Activated T-cell treated with anti-CD3 and anti-CD28 coated beads, Interleukin-2, amount 50 U/mL, for 48 hours (primary cell): ENCODE measurements around the gene GAB2.
"Not testable (repeated sequence)": the region's sequence is repeated elsewhere in the genome, so short reads cannot be mapped to it uniquely, and the experiment has no call there.

Experiments used
- DNase-seq, 2 experiments: peaks; one replicate each; pipeline ENCODE4 v3.0.0-alpha.2; 2020

GAB2 gene, protein sequence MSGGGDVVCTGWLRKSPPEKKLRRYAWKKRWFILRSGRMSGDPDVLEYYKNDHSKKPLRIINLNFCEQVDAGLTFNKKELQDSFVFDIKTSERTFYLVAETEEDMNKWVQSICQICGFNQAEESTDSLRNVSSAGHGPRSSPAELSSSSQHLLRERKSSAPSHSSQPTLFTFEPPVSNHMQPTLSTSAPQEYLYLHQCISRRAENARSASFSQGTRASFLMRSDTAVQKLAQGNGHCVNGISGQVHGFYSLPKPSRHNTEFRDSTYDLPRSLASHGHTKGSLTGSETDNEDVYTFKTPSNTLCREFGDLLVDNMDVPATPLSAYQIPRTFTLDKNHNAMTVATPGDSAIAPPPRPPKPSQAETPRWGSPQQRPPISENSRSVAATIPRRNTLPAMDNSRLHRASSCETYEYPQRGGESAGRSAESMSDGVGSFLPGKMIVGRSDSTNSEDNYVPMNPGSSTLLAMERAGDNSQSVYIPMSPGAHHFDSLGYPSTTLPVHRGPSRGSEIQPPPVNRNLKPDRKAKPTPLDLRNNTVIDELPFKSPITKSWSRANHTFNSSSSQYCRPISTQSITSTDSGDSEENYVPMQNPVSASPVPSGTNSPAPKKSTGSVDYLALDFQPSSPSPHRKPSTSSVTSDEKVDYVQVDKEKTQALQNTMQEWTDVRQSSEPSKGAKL

DNA sequence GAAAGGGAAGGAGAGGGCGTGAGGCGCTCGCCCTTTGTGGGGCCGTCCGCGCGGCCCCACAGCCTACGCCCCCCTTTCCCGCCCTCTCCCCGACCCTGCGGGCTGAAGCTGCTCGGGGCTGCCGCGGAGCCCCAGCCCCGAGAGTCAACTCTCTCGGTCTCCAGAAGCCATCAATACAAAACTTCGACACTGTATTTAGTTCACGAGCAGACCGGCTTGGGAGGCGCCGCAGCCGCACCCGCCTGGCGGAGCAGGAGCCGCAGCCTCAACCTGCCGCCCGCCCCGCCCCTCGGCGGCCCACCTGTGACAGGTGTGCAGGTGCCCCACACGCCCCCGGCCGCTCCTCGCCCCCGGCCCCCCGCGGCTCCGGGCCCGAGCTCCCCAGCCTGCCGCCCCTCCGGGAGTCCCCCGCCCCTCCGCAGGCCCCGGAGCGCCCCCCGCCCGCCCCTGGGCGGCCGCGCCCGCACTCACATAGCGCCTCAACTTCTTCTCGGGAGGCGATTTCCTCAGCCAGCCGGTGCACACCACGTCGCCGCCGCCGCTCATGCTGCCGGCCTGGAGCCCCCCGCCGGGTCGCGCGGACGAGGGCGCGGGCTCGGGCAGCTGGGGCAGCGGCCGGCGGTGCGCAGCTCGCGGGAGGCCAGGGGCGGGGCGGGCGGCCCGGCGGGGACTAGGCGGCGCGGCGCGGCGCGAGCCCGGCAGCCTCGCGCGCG lies at the start of gene GAB2:
Gene GAB2 (minus strand): TSS at position 646 of the 713 bp plus-strand sequence. CDS start 100 bp downstream, at position 546.
- no peak for DNase-seq

DNA sequence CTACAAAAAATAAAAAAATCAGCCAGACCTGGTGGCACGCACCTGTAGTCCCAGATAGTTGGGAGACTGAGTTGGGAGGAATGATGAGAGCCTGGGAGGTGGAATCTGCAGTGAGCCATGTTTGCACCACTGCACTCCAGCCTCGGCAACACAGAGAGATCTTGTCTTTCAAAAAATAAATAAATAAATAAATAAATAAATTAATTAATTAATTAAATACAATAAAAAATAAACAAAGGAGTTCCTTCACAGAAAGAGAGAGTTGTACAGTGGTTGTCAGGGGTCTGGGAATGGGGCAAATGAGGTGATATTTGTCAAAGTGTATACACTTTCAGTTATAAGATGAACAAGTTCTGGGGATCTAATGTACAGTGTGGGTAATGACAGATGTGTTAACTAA lies 49.8 kb upstream of the GAB2 start:
- no peak for DNase-seq

- peak; percentile 47 to 60 for DNase-seq
Measured at GRCh38 chr11:78465169-78465942, 47.7 kb upstream of the GAB2 start.

DNA sequence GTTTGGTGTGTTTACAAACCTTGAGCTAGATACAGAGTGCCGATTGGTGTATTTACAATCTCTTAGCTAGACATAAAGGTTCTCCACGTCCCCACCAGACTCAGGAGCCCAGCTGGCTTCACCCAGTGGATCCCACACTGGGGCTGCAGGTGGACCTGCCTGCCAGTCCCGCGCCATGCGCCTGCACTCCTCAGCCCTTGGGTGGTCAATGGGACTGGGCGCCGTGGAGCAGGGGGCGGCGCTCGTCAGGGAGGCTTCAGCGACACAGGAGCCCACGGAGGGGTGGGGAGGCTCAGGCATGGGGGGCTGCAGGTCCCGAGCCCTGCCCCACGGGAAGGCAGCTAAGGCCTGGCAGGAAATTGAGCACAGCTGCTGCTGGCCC lies 47.2 kb upstream of the GAB2 start:
- DNase-seq, result not testable (repeated sequence)

DNA sequence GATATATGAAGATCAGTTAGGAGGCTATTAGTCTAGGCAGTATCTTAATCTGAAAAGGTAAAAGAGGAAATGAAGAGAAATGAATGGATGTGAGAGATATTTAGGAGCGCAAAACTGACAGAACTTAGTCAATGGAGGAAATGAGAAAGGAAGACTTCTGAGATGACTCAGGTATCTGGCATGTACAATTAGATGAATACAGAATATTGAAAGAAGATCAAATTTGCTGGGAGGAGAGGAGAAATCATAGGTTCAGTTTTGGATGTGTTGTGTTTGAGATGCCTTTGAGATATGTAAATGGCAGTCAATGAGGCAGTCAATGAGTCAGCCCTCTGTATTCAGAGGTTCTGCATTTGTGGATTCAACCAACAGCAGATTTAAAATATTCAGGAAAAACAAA lies 42.9 kb upstream of the GAB2 start:
- no peak for DNase-seq

GRCh38 chr11:78459738-78460137 lies 42.1 kb upstream of the GAB2 start:
- DNase-seq, result no peak

DNA sequence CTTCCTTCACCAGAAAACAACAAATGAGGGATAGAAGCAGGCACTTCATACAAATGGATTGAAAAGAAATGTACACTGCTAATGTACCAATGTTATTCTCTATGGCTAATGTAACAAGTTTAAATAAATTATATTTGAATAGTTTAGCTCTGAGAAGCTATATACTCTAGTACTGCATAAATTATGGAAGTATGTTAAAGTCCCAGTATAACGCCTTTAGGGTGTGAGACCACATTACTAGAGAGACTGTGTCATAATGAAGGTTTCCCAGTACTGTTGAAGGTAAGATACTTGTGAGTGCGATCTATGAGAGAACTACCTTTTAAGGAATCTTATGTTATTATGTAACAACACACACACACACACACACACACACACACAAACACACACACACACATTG lies 39.8 kb upstream of the GAB2 start:
- DNase-seq, result no peak

- no peak for DNase-seq
Measured at GRCh38 chr11:78453140-78453935, 35.7 kb upstream of the GAB2 start.

DNA sequence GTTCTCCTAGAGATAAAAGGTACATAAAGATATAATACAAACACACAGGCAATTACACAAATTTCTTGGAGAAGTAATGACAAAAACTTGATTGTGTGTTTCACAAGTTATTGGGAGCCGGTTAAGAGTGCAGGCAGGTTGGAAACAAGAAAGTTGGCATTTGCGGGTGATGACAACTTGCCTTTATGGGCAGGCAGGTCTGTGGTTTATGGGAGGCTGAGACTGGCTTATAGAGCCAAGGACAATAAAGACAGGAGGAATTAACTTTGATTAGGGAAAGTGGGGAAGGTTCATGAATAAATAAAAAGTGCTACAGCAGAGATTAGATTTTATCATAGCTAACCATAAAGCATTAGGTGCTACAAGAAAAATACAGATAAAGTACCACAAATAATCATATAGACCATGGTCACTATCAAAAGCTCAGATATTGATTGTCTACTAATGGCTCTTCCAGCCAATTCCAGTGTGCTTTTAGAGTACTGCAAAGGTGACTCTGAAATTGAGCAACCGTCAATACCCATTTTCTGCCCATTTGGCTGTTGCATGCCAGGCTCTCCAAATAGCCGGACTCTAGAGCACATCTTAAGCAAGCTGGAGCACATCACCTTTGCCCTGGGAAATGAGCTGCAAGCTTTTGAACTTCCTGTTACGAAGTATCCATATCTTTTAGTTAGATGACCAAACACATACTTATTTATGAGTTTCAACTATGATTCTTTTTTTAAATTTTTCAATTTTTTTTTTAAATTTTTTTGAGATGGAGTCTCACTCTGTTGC lies 33.9 kb upstream of the GAB2 start:
- DNase-seq, result no peak

DNA sequence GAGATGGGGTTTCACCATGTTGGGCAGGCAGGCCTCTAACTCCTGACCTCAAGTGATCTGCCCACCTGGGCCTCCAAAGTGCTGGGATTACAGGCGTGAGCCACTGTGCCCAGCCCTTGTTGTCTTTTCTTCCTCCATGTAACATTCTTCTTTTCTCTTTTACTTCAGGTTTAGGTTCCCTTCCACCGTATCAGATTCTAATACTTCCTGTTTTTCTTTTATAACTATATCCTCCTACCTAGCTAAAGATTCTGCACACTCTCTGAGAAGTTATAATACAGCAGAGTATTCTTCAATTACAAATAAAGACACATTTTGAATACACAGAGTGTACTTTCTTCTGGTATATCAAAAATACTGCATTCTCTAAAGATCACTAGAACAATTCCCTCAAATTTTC lies 33.2 kb upstream of the GAB2 start:
- DNase-seq, result no peak

DNA sequence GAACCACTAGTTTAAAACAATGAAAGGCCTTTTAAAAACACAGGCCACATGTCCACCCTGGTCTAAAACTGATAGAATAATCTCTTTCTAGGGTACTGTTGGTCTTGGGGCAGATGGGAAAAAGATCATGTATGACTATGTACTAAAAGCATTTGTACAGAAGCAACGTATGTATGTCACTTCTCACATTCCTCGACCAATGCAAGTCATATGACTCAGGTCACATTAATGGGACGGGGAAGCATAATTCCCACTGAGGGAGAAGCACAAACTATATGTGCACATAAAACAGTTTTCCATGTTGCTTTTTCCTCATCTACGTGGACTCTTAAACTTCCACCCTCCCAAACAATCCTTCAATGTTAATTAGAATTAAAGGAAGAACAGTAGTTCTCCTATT lies 32.2 kb upstream of the GAB2 start:
- DNase-seq, result no peak

GRCh38 chr11:78446210-78446609 lies 28.6 kb upstream of the GAB2 start:
- no peak for DNase-seq

GRCh38 chr11:78444726-78445125 lies 27.1 kb upstream of the GAB2 start:
- no peak for DNase-seq

- no peak for DNase-seq
Measured at GRCh38 chr11:78441956-78442355, 24.3 kb upstream of the GAB2 start.

GRCh38 chr11:78438298-78438975 lies 20.8 kb upstream of the GAB2 start:
- no peak for DNase-seq

GRCh38 chr11:78432956-78433355 lies 15.3 kb upstream of the GAB2 start:
- no peak for DNase-seq

GRCh38 chr11:78432058-78432515 lies 14.5 kb upstream of the GAB2 start:
- DNase-seq, result no peak

DNA sequence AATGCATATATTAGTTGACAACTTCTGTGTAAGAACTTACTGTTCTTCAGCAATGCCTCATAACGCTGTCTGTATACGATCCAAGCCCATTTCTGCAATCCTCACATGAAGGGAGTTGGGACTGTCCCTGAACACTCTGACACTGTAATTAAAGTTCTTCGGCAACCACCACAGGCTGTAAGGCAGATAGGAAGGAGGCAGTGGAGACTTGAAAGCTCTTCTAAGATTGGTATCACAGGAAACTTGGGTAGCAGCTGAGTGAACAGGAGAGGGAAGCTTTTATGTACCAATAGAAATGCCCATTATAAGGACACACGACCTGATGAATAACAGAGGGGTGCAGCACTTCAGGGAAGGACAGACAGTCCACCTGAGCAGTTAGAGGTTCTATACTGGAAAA lies 12.0 kb upstream of the GAB2 start:
- no peak for DNase-seq

DNA sequence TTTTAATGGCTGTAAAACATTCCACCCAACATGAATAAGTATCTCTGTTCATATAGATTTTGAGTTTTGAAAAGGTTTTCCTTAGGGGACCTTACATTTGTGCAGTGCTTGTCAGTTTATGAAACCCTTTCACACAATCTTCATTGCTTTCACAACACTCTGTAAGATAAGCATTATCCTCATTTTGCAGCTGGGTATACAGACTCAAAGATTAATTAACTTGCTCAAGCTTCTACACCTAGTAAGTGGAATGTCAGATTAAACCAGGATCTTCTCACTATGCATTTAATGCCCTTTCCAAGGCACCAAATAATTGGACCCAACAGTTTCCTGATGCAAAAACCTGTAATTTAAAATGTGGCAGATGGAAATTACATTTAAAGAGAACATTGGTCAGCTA lies 11.6 kb upstream of the GAB2 start:
- no peak for DNase-seq

DNA sequence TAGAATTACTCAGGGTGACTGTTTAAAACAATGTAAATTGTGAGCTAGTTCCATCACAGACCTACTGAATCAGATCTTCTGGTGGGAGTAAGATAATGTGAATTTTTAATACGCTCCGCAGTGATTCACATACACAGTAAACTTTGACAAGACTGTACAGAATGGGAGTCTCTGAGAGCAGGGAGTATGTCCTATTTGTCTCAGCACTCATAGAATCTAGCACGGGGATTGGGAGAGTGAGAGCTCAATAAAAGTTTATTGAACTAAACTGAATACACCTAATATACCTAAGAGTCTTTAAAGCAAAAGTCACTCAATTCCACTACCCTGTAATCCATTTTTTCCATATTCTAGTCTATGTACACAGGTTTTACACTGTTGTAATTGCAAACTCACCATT lies 11.2 kb upstream of the GAB2 start:
- DNase-seq, result no peak

DNA sequence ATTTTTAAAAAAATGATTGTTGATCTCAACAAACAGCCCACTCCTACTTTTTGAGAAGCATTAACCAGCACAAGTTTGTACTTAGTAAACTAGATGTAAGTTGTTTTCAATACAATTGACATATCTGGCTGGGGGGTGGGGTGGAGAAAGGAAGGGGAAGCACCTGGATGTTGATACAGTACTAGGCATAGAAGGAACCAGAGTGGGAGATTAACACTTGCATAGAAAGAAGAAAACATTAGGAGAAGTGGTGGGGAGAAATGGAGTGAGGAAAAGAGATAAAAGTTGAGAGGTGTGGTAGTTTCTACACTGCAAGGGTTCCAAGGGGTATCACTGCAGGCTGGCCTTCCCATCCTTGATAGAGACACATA lies 10.6 kb upstream of the GAB2 start:
- DNase-seq, result no peak
